IPS-18a (cell line): ENCODE data around the gene SLC15A4.
"Not testable (repeated sequence)": the region's sequence is repeated elsewhere in the genome, so short reads cannot be mapped to it uniquely, and the experiment has no call there.

Source experiments
- H3K27ac ChIP-seq: one replicate; pipeline ENCODE4 v1.5.1; 2013; ENCODE audit warnings: low read length
- H3K27me3 ChIP-seq: one replicate; pipeline ENCODE4 v1.6.1; 2013; ENCODE audit warnings: mild to moderate bottlenecking, low read length; ENCODE audit not compliant: control insufficient read depth, insufficient read depth
- H3K36me3 ChIP-seq: one replicate; pipeline ENCODE4 v1.6.1; 2013; ENCODE audit warnings: low read depth, low read length; ENCODE audit not compliant: control insufficient read depth
- H3K4me1 ChIP-seq: one replicate; pipeline ENCODE4 v1.6.1; 2013; ENCODE audit warnings: low read depth, low read length; ENCODE audit not compliant: control insufficient read depth
- H3K4me3 ChIP-seq: one replicate; pipeline ENCODE4 v1.5.1; 2013; ENCODE audit warnings: low read length
- H3K9ac ChIP-seq: one replicate; pipeline ENCODE4 v1.6.1; 2013; ENCODE audit warnings: mild to moderate bottlenecking, low read length, moderate library complexity
- H3K9me3 ChIP-seq: one replicate; pipeline ENCODE4 v1.6.1; 2013; ENCODE audit warnings: low read depth, low read length; ENCODE audit not compliant: control insufficient read depth

The SLC15A4 gene

GRCh38 chr12:128842579-128842978, 18.8 kb upstream of the SLC15A4 start:
- H3K27me3 ChIP-seq = no peaks in the 10 kb centered on the region
- no peak overlapping the region for H3K27ac ChIP-seq
- no peak overlapping the region for H3K4me3 ChIP-seq
- H3K4me1 ChIP-seq = no peaks in the 10 kb centered on the region
- no peak overlapping the region for H3K9ac ChIP-seq
- H3K36me3 ChIP-seq = no peaks in the 10 kb centered on the region
- peaks cover 18% of the 10 kb centered on the region for H3K9me3 ChIP-seq

- Histone ChIP-seq H3K27ac (no peak overlapping the region), H3K4me3 (no peak overlapping the region), H3K4me1 (no peaks in the 10 kb centered on the region), H3K9me3 (peaks cover 18% of the 10 kb centered on the region), H3K9ac (no peak overlapping the region), H3K27me3 (no peaks in the 10 kb centered on the region), H3K36me3 (no peaks in the 10 kb centered on the region)
Measured at GRCh38 chr12:128840862-128841468, 17.2 kb upstream of the SLC15A4 start.

- not testable (repeated sequence) for H3K36me3 ChIP-seq, H3K4me1 ChIP-seq, H3K4me3 ChIP-seq, H3K27ac ChIP-seq, H3K27me3 ChIP-seq, H3K9ac ChIP-seq
- peaks cover 18% of the 10 kb centered on the region for H3K9me3 ChIP-seq
Measured at GRCh38 chr12:128839885-128840284, 16.1 kb upstream of the SLC15A4 start.

GRCh38 chr12:128833418-128833817, 9.7 kb upstream of the SLC15A4 start:
- H3K9me3 ChIP-seq = peaks cover 9% of the 10 kb centered on the region
- H3K27me3 ChIP-seq = no peaks in the 10 kb centered on the region
- no peak overlapping the region for H3K27ac ChIP-seq
- H3K4me1 ChIP-seq = no peaks in the 10 kb centered on the region
- no peak overlapping the region for H3K9ac ChIP-seq
- H3K4me3 ChIP-seq = no peak overlapping the region
- no peaks in the 10 kb centered on the region for H3K36me3 ChIP-seq

- H3K9ac ChIP-seq = no peak overlapping the region
- H3K9me3 ChIP-seq = peaks cover 20% of the 10 kb centered on the region
- no peak overlapping the region for H3K27ac ChIP-seq
- no peaks in the 10 kb centered on the region for H3K27me3 ChIP-seq
- H3K36me3 ChIP-seq = no peaks in the 10 kb centered on the region
- H3K4me3 ChIP-seq = no peak overlapping the region
- H3K4me1 ChIP-seq = no peaks in the 10 kb centered on the region
Measured at GRCh38 chr12:128830505-128830893, 6.7 kb upstream of the SLC15A4 start.

- H3K9ac ChIP-seq = no peak overlapping the region
- no peaks in the 10 kb centered on the region for H3K4me1 ChIP-seq
- H3K36me3 ChIP-seq = no peaks in the 10 kb centered on the region
- H3K4me3 ChIP-seq = no peak overlapping the region
- H3K27me3 ChIP-seq = no peaks in the 10 kb centered on the region
- no peak overlapping the region for H3K27ac ChIP-seq
- H3K9me3 ChIP-seq = peaks cover 20% of the 10 kb centered on the region
Measured at GRCh38 chr12:128829861-128830504, 6.2 kb upstream of the SLC15A4 start.

- no peak overlapping the region for H3K27ac ChIP-seq
- H3K27me3 ChIP-seq = no peaks in the 10 kb centered on the region
- H3K9ac ChIP-seq = no peak overlapping the region
- no peaks in the 10 kb centered on the region for H3K36me3 ChIP-seq
- peaks cover 20% of the 10 kb centered on the region for H3K9me3 ChIP-seq
- no peak overlapping the region for H3K4me3 ChIP-seq
- H3K4me1 ChIP-seq = no peaks in the 10 kb centered on the region
Measured at GRCh38 chr12:128827724-128828123, 4.0 kb upstream of the SLC15A4 start.

GRCh38 chr12:128825835-128826234, 2.1 kb upstream of the SLC15A4 start:
- Histone ChIP-seq H3K27me3 (no peaks in the 10 kb centered on the region), H3K4me1 (no peaks in the 10 kb centered on the region), H3K9me3 (peaks cover 20% of the 10 kb centered on the region), H3K4me3 (no peak overlapping the region), H3K9ac (no peak overlapping the region), H3K36me3 (no peaks in the 10 kb centered on the region), H3K27ac (no peak overlapping the region)

- Histone ChIP-seq H3K9ac (peak overlapping the region; percentile 61), H3K4me3 (peak overlapping the region; percentile 63), H3K36me3 (peaks cover 4% of the 10 kb centered on the region), H3K4me1 (peaks cover 4% of the 10 kb centered on the region), H3K27ac (no peak overlapping the region), H3K27me3 (no peaks in the 10 kb centered on the region), H3K9me3 (peaks cover 11% of the 10 kb centered on the region)
Measured at GRCh38 chr12:128823216-128823915, 392 bp downstream of the SLC15A4 start.

GRCh38 chr12:128820723-128821432, 2.9 kb downstream of the SLC15A4 start:
- H3K27me3 ChIP-seq = no peaks in the 10 kb centered on the region
- H3K4me3 ChIP-seq = no peak overlapping the region
- H3K36me3 ChIP-seq = peaks cover 4% of the 10 kb centered on the region
- H3K9ac ChIP-seq = no peak overlapping the region
- H3K27ac ChIP-seq = no peak overlapping the region
- H3K4me1 ChIP-seq = peaks cover 4% of the 10 kb centered on the region
- H3K9me3 ChIP-seq = peaks cover 4% of the 10 kb centered on the region

GRCh38 chr12:128820253-128820652, 3.5 kb downstream of the SLC15A4 start:
- Histone ChIP-seq H3K27me3 (no peaks in the 10 kb centered on the region), H3K4me3 (no peak overlapping the region), H3K9me3 (peaks cover 4% of the 10 kb centered on the region), H3K36me3 (peaks cover 4% of the 10 kb centered on the region), H3K27ac (no peak overlapping the region), H3K4me1 (peaks cover 4% of the 10 kb centered on the region), H3K9ac (no peak overlapping the region)
